ENCODE data around the gene SEMA5A. TPM values are rescaled to one million over a fixed set of nuclear protein-coding genes. Genes with fewer than 3 reads are reported as not detected.

SEMA5A gene
- total RNA-seq, 2 donors from 2014 or later = 13.3 to 17.6 TPM

GRCh38 chr5:9218358-9218757 is 327.5 kb downstream of the SEMA5A start:
- no peaks in the 10 kb centered on the region for H3K4me1 ChIP-seq (ENCODE audit: control insufficient read depth in 1 of 2, low read depth in 2 of 2)
- no peaks in the 10 kb centered on the region for H3K27me3 ChIP-seq (replicated peaks; ENCODE audit: insufficient read depth)
- no peaks in the 10 kb centered on the region for H3K36me3 ChIP-seq
- no peak for ATAC-seq (ENCODE audit: insufficient number of reproducible peaks, low FRiP score, low read depth)
- H3K27ac ChIP-seq = no peak overlapping the region
- H3K9me3 ChIP-seq = no peaks in the 10 kb centered on the region
- H3K4me3 ChIP-seq = no peak overlapping the region
- TF ChIP-seq CTCF (IDR thresholded peaks at IDR 0.05) = no peak
- DNase-seq (ENCODE audit: low spot score) = no peak

- no peak for DNase-seq (ENCODE audit: low spot score)
- no peaks in the 10 kb centered on the region for H3K4me1 ChIP-seq (ENCODE audit: control insufficient read depth in 1 of 2, low read depth in 2 of 2)
- H3K27me3 ChIP-seq (replicated peaks; ENCODE audit: insufficient read depth) = no peaks in the 10 kb centered on the region
- no peak overlapping the region for H3K27ac ChIP-seq
- no peak for TF ChIP-seq CTCF (IDR thresholded peaks at IDR 0.05)
- H3K36me3 ChIP-seq = no peaks in the 10 kb centered on the region
- H3K4me3 ChIP-seq = no peak overlapping the region
- no peak for ATAC-seq (ENCODE audit: insufficient number of reproducible peaks, low FRiP score, low read depth)
- H3K9me3 ChIP-seq = no peaks in the 10 kb centered on the region
Observed at GRCh38 chr5:9212605-9213004, 333.3 kb downstream of the SEMA5A start.

- Histone ChIP-seq H3K27ac (no peak overlapping the region), H3K36me3 (no peaks in the 10 kb centered on the region), H3K27me3 (replicated peaks; ENCODE audit: insufficient read depth) (no peaks in the 10 kb centered on the region), H3K9me3 (no peaks in the 10 kb centered on the region), H3K4me3 (no peak overlapping the region), H3K4me1 (ENCODE audit: control insufficient read depth in 1 of 2, low read depth in 2 of 2) (no peaks in the 10 kb centered on the region)
- ATAC-seq (ENCODE audit: insufficient number of reproducible peaks, low FRiP score, low read depth) = no peak
- no peak for DNase-seq (ENCODE audit: low spot score)
- no peak for TF ChIP-seq CTCF (IDR thresholded peaks at IDR 0.05)
Observed at GRCh38 chr5:9209846-9210492, 335.9 kb downstream of the SEMA5A start.

- ATAC-seq (ENCODE audit: insufficient number of reproducible peaks, low FRiP score, low read depth) = no peak
- TF ChIP-seq CTCF (IDR thresholded peaks at IDR 0.05) = peak; percentile 29
- Histone ChIP-seq H3K9me3 (no peaks in the 10 kb centered on the region), H3K36me3 (no peaks in the 10 kb centered on the region), H3K4me3 (no peak overlapping the region), H3K27ac (no peak overlapping the region), H3K4me1 (ENCODE audit: control insufficient read depth in 1 of 2, low read depth in 2 of 2) (no peaks in the 10 kb centered on the region), H3K27me3 (replicated peaks; ENCODE audit: insufficient read depth) (no peaks in the 10 kb centered on the region)
- DNase-seq (ENCODE audit: low spot score) = no peak
Observed at GRCh38 chr5:9207817-9208418, 338.0 kb downstream of the SEMA5A start.

- DNase-seq (ENCODE audit: low spot score) = no peak
- no peak for ATAC-seq (ENCODE audit: insufficient number of reproducible peaks, low FRiP score, low read depth)
- Histone ChIP-seq H3K4me3 (no peak overlapping the region), H3K27me3 (replicated peaks; ENCODE audit: insufficient read depth) (no peaks in the 10 kb centered on the region), H3K36me3 (no peaks in the 10 kb centered on the region), H3K4me1 (ENCODE audit: control insufficient read depth in 1 of 2, low read depth in 2 of 2) (no peaks in the 10 kb centered on the region), H3K9me3 (no peaks in the 10 kb centered on the region), H3K27ac (no peak overlapping the region)
- no peak for TF ChIP-seq CTCF (IDR thresholded peaks at IDR 0.05)
Observed at GRCh38 chr5:9202636-9203035, 343.2 kb downstream of the SEMA5A start.
